ENCODE results near the gene MCC. TPM values are rescaled to one million over a fixed set of nuclear protein-coding genes. Genes with fewer than 3 reads are reported as not detected.

The MCC gene
- total RNA-seq, 2 donors from 2014 or later: 164 to 187 TPM

GRCh38 chr5:113267361-113267900 is 220.8 kb downstream of the MCC start:
- H3K4me1 Mint-ChIP-seq: peaks cover 85% of the 10 kb centered on the region
- H3K9me3 Mint-ChIP-seq: no peaks in the 10 kb centered on the region
- no peaks in the 10 kb centered on the region for H3K9me3 ChIP-seq (ENCODE audit: control insufficient read depth, low read length)
- peak; percentile 33 for DNase-seq
- H3K27ac ChIP-seq (ENCODE audit: low read depth, low read length): no peak overlapping the region
- no peak for TF ChIP-seq CTCF (conservative IDR thresholded peaks at IDR 0.05)
- no peak overlapping the region for H3K9ac ChIP-seq (ENCODE audit: extremely low read depth, low read length, poor library complexity, severe bottlenecking)
- H3K4me3 Mint-ChIP-seq: peak overlapping the region; percentile 2
- peaks cover 11% of the 10 kb centered on the region for H3K36me3 ChIP-seq (ENCODE audit: control insufficient read depth, insufficient read depth, low read length)
- no peaks in the 10 kb centered on the region for H3K27me3 ChIP-seq (ENCODE audit: control insufficient read depth, insufficient read depth, low read length, poor library complexity, severe bottlenecking)
- H3K36me3 Mint-ChIP-seq (ENCODE audit: low read depth): no peaks in the 10 kb centered on the region
- H3K4me1 ChIP-seq (ENCODE audit: control insufficient read depth, insufficient read depth, low read length): peaks cover 48% of the 10 kb centered on the region
- WGBS, 2 experiments (ENCODE audit: insufficient coverage in 1 of 2, insufficient read length in 1 of 2): 81% methylated on average over 6 of the region's 6 CpGs; no CpG with 5 or more reads in 1 of the 2 experiments
- peak overlapping the region; percentile 69 for H3K4me3 ChIP-seq (ENCODE audit: low read length)
- no peaks in the 10 kb centered on the region for H3K27me3 Mint-ChIP-seq (ENCODE audit: insufficient read depth)
- peak overlapping the region; percentile 3 for H3K27ac Mint-ChIP-seq

GRCh38 chr5:113266913-113267227 is 221.4 kb downstream of the MCC start:
- Mint-ChIP-seq H3K36me3 (ENCODE audit: low read depth) (no peaks in the 10 kb centered on the region), H3K4me3 (peak overlapping the region; percentile 2), H3K9me3 (no peaks in the 10 kb centered on the region), H3K27ac (peak overlapping the region; percentile 3), H3K4me1 (peaks cover 81% of the 10 kb centered on the region), H3K27me3 (ENCODE audit: insufficient read depth) (no peaks in the 10 kb centered on the region)
- peaks cover 44% of the 10 kb centered on the region for H3K4me1 ChIP-seq (ENCODE audit: control insufficient read depth, insufficient read depth, low read length)
- no peak for TF ChIP-seq CTCF (conservative IDR thresholded peaks at IDR 0.05)
- H3K27ac ChIP-seq (ENCODE audit: low read depth, low read length): no peak overlapping the region
- WGBS, 2 experiments (ENCODE audit: insufficient coverage in 1 of 2, insufficient read length in 1 of 2): 86 to 94% methylated on average over 3 of the region's 3 CpGs
- H3K36me3 ChIP-seq (ENCODE audit: control insufficient read depth, insufficient read depth, low read length): peaks cover 9% of the 10 kb centered on the region
- H3K9me3 ChIP-seq (ENCODE audit: control insufficient read depth, low read length): no peaks in the 10 kb centered on the region
- peak; percentile 41 for DNase-seq
- peak overlapping the region; percentile 69 for H3K4me3 ChIP-seq (ENCODE audit: low read length)
- H3K27me3 ChIP-seq (ENCODE audit: control insufficient read depth, insufficient read depth, low read length, poor library complexity, severe bottlenecking): no peaks in the 10 kb centered on the region
- H3K9ac ChIP-seq (ENCODE audit: extremely low read depth, low read length, poor library complexity, severe bottlenecking): no peak overlapping the region

- H3K27ac Mint-ChIP-seq: peak overlapping the region; percentile 44
- Histone ChIP-seq H3K36me3 (ENCODE audit: control insufficient read depth, insufficient read depth, low read length) (peaks cover 8% of the 10 kb centered on the region), H3K9me3 (ENCODE audit: control insufficient read depth, low read length) (no peaks in the 10 kb centered on the region), H3K9ac (ENCODE audit: extremely low read depth, low read length, poor library complexity, severe bottlenecking) (no peak overlapping the region), H3K27ac (ENCODE audit: low read depth, low read length) (no peak overlapping the region), H3K4me1 (ENCODE audit: control insufficient read depth, insufficient read depth, low read length) (peaks cover 39% of the 10 kb centered on the region), H3K4me3 (ENCODE audit: low read length) (peak overlapping the region; percentile 69), H3K27me3 (ENCODE audit: control insufficient read depth, insufficient read depth, low read length, poor library complexity, severe bottlenecking) (no peaks in the 10 kb centered on the region)
- H3K27me3 Mint-ChIP-seq (ENCODE audit: insufficient read depth): no peaks in the 10 kb centered on the region
- peaks cover 77% of the 10 kb centered on the region for H3K4me1 Mint-ChIP-seq
- H3K36me3 Mint-ChIP-seq (ENCODE audit: low read depth): no peaks in the 10 kb centered on the region
- no peak for TF ChIP-seq CTCF (conservative IDR thresholded peaks at IDR 0.05)
- no peak overlapping the region for H3K4me3 Mint-ChIP-seq
- peak; percentile 6 for DNase-seq
- H3K9me3 Mint-ChIP-seq: no peaks in the 10 kb centered on the region
- 85 to 90% methylated on average over 2 to 4 of the region's 4 CpGs for WGBS, 2 experiments (ENCODE audit: insufficient coverage in 1 of 2, insufficient read length in 1 of 2)
Measured at GRCh38 chr5:113266227-113266912, 221.9 kb downstream of the MCC start.
